Measurements from ENCODE around the gene ABCA4. TPM values are rescaled to one million over a fixed set of nuclear protein-coding genes. Genes with fewer than 3 reads are reported as not detected.

The ABCA4 gene
- total RNA-seq, 1 experiment from 2014 or later = 1.5 TPM

DNA sequence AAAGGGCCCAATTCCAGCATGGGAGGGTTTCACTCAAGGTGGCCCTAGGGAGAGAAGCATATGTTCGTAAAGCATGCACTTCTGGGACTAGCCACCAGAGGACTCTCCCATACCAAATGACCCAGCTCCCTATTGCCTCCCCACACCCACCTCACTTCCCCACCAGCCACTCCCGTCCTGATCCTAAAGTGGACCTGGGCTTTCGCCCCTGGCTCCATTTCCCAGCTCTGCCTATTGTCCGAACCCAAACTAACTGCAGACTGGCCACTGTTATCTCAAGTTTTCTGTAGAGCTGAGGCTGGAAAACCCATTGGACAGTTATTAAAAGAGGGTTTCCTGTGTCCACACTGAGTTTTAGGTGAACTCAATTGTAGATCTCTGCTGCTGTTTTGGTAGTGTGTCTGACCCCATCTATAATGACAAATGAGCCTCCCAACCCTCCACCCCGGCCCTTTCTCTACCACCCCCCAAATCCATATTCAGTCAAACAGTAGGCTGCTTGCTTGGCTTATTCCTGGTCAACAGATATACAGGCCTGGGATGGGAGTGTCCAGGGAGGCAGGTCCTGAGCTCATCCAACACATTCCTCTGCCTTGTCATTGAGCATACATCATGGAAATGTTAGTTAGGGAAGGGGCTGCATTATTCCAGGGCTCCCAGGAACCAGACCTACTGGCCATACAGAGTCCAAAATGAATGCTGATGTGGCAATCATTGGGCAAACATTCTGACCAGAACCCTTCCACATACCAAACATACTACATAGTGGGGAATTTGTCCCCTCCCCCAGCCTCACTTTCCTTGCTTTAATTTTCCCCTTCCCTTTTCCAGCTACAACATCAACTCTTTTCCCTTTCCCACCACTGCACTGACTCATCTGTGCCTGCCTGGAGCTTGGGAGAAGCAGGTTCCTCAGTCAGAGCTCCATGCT, 59.2 kb downstream of the ABCA4 start:
- ChIA-PET CTCF (interaction anchor here (0.6 kb wide), 1 partner anchor 275 kb away, joined by 6 read pairs; no protein-coding TSS in a partner anchor), POLR2A (no interaction called here)
- no peak for TF ChIP-seq SIN3A (IDR thresholded peaks at IDR 0.05; ENCODE audit: borderline replicate concordance, insufficient read depth, low read depth, low read length)
- TF ChIP-seq, protein P1, sequence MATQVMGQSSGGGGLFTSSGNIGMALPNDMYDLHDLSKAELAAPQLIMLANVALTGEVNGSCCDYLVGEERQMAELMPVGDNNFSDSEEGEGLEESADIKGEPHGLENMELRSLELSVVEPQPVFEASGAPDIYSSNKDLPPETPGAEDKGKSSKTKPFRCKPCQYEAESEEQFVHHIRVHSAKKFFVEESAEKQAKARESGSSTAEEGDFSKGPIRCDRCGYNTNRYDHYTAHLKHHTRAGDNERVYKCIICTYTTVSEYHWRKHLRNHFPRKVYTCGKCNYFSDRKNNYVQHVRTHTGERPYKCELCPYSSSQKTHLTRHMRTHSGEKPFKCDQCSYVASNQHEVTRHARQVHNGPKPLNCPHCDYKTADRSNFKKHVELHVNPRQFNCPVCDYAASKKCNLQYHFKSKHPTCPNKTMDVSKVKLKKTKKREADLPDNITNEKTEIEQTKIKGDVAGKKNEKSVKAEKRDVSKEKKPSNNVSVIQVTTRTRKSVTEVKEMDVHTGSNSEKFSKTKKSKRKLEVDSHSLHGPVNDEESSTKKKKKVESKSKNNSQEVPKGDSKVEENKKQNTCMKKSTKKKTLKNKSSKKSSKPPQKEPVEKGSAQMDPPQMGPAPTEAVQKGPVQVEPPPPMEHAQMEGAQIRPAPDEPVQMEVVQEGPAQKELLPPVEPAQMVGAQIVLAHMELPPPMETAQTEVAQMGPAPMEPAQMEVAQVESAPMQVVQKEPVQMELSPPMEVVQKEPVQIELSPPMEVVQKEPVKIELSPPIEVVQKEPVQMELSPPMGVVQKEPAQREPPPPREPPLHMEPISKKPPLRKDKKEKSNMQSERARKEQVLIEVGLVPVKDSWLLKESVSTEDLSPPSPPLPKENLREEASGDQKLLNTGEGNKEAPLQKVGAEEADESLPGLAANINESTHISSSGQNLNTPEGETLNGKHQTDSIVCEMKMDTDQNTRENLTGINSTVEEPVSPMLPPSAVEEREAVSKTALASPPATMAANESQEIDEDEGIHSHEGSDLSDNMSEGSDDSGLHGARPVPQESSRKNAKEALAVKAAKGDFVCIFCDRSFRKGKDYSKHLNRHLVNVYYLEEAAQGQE (IDR thresholded peaks at IDR 0.05; ENCODE audit: insufficient read depth in 1 of 2, low read depth in 2 of 2, low read length in 1 of 2) = no peak
- TF ChIP-seq POLR2AphosphoS5 (IDR thresholded peaks at IDR 0.05; ENCODE audit: low read depth, low read length) = no peak
- TF ChIP-seq, protein P2, sequence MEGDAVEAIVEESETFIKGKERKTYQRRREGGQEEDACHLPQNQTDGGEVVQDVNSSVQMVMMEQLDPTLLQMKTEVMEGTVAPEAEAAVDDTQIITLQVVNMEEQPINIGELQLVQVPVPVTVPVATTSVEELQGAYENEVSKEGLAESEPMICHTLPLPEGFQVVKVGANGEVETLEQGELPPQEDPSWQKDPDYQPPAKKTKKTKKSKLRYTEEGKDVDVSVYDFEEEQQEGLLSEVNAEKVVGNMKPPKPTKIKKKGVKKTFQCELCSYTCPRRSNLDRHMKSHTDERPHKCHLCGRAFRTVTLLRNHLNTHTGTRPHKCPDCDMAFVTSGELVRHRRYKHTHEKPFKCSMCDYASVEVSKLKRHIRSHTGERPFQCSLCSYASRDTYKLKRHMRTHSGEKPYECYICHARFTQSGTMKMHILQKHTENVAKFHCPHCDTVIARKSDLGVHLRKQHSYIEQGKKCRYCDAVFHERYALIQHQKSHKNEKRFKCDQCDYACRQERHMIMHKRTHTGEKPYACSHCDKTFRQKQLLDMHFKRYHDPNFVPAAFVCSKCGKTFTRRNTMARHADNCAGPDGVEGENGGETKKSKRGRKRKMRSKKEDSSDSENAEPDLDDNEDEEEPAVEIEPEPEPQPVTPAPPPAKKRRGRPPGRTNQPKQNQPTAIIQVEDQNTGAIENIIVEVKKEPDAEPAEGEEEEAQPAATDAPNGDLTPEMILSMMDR (IDR thresholded peaks at IDR 0.05) = peak; percentile 81
- TF ChIP-seq TCF7L2 (IDR thresholded peaks at IDR 0.05; ENCODE audit: low read depth, low read length) = no peak
- peaks cover 6% of the 10 kb centered on the region for H3K4me1 ChIP-seq (ENCODE audit: control insufficient read depth, insufficient read depth, low read length)
- no TSS peak for BruUV-seq (replicated peaks)
- intact Hi-C loops (cut with micrococcal nuclease; ENCODE audit: unreplicated experiment) (loop anchor here (5.0 kb wide), 1 partner anchor 101 kb away; no protein-coding TSS in a partner anchor), in situ Hi-C loops (cut with HindIII; ENCODE audit: low pct_unique_long_range_greater_than_20kb, low sequenced_read_pairs) (no loop called here)
- DNase-seq (ENCODE audit: low read depth, low spot score) (peak; percentile 66), ATAC-seq (peak; percentile 93)
- H3K4me3 ChIP-seq (ENCODE audit: low read depth in 2 of 2, low read length in 2 of 2) = no peak overlapping the region
- no peaks in the 10 kb centered on the region for H3K36me3 ChIP-seq (ENCODE audit: control insufficient read depth, insufficient read depth, low read length)
- H3K9me3 ChIP-seq (ENCODE audit: control insufficient read depth, insufficient read depth, low read depth, low read length) = no peaks in the 10 kb centered on the region
- H3K27me3 ChIP-seq (ENCODE audit: control insufficient read depth, insufficient read depth, low read length) = no peaks in the 10 kb centered on the region
- peak overlapping the region; percentile 99 for H3K27ac ChIP-seq (ENCODE audit: low read length)

DNA sequence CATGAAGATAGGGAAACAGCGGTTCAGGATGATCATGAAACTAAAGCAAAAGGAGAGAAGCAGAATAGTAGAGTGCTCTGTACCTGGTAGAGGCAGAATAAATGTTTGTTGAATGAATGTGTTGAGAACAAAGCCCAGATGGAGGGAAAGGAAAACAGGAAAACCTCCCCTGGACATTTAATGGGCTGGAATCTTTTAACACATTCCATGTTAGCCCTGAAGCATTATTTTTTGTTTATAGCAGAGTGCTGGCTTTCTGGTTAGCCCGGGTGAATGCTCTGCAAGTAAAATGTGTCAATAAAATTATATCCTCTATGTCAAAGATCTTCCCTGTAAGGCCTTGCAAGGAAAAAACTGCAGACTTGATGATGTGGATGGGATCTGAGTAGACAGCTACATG, 60.2 kb downstream of the ABCA4 start:
- CTCF ChIA-PET = no interaction called here
- Histone ChIP-seq H3K27me3 (ENCODE audit: control insufficient read depth, insufficient read depth, low read length) (no peaks in the 10 kb centered on the region), H3K9me3 (ENCODE audit: control insufficient read depth, insufficient read depth, low read depth, low read length) (no peaks in the 10 kb centered on the region), H3K27ac (ENCODE audit: low read length) (peak overlapping the region; percentile 99; the same call in 1 of the 2 replicates), H3K4me3 (ENCODE audit: low read depth in 2 of 2, low read length in 2 of 2) (no peak overlapping the region), H3K4me1 (ENCODE audit: control insufficient read depth, insufficient read depth, low read length) (peaks cover 6% of the 10 kb centered on the region), H3K36me3 (ENCODE audit: control insufficient read depth, insufficient read depth, low read length) (no peaks in the 10 kb centered on the region)
- in situ Hi-C loops (cut with HindIII; ENCODE audit: low pct_unique_long_range_greater_than_20kb, low sequenced_read_pairs) (no loop called here), intact Hi-C loops (cut with micrococcal nuclease; ENCODE audit: unreplicated experiment) (loop anchor here (5.0 kb wide), 1 partner anchor 102 kb away; no protein-coding TSS in a partner anchor)
- POLR2A ChIA-PET = no interaction called here
- TF ChIP-seq, protein P2 (IDR thresholded peaks at IDR 0.05) = no peak
- ATAC-seq (no peak), DNase-seq (ENCODE audit: low read depth, low spot score) (no peak)
- no TSS peak for BruUV-seq (replicated peaks)

Measured in Panc1 (cell line).